NCI-H82 treated with DMSO at 0.1 percent for 48 hours (cell line): Measurements from ENCODE around the gene STAP2.

ENCODE experiments used
- DNase-seq: peaks from one replicate; lab custom pipeline; 2025; ENCODE audit not compliant: unreplicated experiment; lab: John Stamatoyannopoulos, UW

STAP2 gene

DNA sequence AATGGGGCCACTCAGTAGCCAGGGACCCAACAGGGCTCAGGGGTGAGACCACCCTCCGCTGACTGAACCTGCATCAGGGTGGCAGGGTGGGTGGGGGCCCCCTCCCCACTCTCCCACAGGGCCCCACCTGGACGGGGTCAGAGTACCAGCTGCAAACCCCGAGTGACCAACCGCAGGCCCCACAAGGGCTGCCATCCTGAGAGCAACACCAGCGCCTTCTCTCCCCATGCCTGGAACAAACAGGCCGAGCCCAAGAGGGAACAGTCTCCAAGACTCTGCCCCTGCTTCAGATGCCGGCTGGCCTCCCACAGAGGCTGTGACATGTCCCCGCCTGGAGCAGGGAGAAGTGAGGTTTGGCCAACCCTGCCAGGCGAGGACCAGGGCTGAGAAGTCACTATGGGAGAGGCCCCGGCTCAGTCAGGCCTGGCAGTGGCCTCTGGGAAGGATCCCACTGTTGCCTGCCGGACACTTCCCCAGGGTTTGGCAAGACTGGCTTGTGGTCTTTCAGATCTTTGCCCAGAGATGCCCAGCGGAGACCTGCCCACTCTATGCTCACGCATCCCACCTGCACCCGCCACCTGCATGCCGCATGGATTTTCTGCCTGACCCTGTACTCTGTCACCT lies 31.9 kb upstream of the STAP2 start:
- DNase-seq, result no peak

DNA sequence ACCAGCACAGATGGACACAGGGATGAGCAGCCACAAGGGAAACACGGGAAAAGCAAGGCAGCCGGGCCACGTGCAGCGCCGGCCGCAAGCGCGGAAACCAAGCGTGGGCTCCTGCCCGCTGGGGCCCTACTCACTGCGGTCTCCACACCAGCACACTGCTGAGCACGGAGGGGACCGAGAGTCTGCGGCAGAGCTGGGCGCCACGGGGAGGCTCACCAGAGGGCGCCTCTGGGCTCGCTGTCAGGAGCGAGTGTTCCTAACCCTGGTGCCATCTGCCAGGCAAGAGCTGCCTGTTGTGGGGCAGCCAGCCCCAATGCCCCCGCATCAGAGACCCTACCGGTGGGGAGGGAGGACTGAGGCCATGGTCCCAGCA lies 31.2 kb upstream of the STAP2 start:
- no peak for DNase-seq

GRCh38 chr19:4369109-4369887 lies 30.7 kb upstream of the STAP2 start:
- DNase-seq, result no peak

DNA sequence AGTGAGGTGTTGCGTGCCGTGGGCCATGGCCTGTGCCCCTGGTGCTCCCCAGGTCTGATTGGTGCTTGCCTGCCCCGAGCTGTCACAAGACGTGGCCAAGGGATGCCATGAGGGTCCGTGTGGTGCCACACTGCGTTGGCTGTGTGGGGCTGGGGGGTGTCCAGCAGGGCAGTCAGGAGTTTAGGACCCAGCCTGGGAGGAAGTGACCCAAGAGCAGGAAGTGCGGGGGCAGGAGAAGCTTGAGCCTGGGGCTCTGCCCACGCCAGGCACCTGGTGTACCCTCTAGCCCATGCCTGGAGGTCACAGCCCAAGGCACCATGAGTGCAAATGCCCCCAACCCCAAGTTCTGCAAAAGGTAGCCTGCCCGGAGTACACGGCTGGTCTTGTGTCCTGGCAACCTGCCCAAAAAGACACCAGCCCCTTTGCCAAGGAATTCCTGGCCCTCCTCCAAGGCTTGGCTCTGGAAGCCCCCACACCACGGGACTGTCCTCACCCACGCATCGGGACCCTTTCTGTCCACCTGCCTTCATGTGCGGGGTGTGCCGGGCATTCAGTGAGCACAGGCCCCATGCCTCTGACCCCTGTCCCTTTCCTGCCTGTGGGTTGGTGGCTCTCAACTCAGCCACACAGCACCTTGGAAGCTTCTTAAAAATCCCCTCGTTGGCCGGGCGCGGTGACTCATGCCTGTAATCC lies 29.6 kb upstream of the STAP2 start:
- no peak for DNase-seq

GRCh38 chr19:4367781-4368127 lies 29.1 kb upstream of the STAP2 start:
- no peak for DNase-seq

- no peak for DNase-seq
Observed at GRCh38 chr19:4367336-4367723, 28.7 kb upstream of the STAP2 start.

DNA sequence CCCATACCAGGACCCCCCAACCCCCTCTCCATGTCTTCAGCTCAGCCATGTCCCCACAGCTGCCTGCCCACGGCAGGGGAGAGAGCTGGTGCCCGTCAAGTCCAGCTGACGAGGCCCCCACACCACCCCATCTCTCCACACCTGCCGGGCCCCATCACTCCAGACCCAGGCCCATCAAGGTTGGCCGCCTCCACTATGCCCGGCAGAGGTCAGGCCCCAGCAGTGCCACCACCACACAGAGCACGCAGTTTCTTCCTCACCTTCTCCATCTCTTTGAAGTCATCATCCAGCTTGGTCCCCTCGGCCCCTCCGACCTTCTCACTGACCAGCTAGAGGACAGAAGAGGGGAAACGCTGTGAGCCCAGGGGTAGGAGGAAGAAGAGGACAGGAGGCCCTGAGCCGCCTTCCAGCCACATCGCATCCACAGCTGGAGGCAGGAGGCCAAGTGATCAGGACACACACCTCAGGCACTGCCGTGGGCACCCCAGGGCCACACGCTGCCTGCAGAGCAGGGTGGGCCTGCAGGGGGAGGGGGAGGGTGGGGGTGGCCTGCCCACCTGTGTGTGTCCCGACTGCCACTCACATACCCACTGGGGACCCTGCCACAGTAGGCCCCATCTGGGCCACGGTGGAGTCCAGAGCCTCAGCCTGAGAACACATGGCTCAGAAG lies 28.2 kb upstream of the STAP2 start:
- no peak for DNase-seq

DNA sequence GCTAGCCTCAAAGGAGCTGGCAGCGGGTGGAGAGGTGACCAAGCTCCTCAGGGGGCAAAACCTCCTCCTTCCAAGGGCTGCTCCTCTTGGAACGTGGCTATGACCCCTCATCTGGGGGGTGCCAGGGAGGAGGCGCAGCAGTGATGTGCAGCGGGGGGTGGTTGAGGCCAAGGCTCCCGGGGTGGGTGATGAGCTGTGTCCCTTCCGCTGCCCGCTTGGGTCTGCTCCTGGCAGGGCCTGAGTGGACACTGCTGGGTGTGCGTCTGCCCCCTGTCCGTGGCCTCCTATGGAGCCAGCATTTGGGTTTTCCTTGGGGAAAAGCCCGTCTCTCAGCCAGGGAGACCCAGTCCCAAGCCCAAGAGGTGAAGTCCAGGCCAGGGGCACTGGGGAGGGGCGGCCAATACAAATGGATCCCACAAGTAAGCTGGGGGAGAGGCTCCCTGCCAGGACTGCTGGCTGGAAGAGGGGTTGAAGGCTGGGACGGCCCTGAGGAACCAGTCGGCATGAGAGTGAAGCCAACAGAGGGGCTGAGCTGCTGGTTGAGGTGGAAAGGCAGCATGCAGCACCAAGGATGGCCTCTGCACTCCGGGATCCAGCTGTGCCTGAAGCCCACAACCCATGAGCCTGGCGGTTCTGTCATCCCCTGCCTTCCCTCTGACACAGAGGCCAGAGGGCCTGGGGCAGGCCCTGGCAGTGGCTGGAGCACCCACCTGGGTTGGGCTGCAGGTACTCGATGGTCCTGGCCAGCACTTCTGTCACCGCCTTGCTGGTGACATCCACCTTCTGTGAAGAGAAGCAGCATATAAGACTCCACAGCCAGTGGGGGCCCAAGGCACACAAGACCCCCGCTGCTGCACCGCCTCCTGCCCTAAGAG lies 27.4 kb upstream of the STAP2 start:
- DNase-seq, result no peak

DNA sequence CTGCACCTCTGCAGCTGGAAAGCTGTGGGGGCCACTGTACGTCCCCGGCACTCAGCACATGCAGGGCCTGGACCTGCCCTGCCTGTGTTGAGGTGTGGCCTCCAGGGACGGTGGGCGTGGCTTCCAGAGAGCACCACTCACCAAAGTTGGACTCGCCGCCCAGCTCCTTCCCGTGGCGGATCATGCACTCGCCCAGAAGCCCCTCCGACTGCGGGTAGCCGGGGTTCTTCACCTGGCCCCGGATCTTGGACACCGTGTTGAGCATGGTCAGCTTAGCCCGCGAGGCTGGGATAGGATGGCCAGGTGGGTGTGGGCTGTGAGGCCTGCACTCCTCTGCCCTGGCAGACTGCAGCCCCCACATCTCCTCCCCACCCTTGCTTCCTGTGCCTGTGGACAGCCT lies 26.7 kb upstream of the STAP2 start:
- DNase-seq, result no peak

GRCh38 chr19:4363571-4364304 lies 25.1 kb upstream of the STAP2 start:
- no peak for DNase-seq

DNA sequence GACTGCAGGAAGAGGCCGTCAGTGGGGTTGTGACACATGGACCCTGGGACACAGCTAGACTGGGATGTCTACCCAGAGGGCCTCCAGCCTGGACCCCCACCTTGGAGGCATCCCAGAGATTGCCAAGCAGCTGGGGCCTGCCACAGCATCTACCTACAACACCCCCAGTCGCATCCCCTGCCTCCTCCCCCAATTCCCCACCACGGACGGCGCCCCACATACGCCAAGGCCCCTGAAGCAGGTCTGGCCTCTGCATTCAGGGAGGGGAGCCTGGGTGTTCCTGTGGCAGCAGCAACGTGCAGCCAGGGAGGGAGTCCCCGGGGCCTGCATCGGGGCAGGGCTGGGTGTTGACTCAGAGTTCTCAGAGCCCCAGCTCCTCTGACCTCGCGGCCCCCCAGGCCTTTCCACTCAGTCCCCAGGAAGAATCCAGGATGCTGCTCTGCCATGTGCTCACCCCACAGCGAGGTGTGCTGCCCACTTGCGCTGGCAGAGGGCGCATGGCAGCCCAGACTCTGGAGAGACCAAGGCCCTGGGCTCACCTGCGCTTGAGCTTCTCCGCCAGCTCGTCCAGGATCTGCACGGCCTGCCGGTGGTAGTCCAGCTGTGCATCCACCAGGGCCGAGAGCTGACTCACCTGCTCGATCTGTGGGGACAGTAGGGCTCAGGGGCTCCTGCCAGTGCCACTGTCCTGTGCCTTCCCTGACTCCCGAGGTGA lies 24.4 kb upstream of the STAP2 start:
- DNase-seq, result no peak

- no peak for DNase-seq
Observed at GRCh38 chr19:4362101-4362828, 23.6 kb upstream of the STAP2 start.

- DNase-seq, result no peak
Observed at GRCh38 chr19:4361152-4362046, 22.8 kb upstream of the STAP2 start.

DNA sequence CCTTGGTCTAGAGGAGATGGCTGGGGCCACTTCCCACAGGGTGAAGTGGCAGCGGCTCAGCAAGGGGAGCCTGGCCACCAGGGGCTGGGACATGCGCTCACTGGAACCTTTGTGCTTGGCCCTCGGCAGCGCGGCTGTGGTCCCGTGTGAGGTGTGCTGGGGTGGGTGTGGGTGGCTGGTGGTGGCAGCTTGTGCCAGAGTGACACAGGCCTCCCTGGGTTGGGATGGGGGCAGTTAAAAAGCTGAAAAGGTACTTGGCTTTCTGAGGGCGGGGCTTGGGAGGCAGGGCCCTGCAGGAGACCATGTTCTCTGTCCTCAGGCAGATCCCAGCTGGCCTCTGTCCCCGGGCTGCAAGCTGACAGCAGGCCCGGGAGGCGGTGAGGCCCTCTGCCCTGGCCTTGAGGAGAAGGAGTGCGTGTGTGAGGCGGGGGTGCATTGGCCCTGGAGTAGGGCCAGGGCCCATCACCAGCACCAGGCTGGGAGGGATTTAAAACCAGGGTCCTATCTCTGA lies 22.1 kb upstream of the STAP2 start:
- DNase-seq, result no peak

DNA sequence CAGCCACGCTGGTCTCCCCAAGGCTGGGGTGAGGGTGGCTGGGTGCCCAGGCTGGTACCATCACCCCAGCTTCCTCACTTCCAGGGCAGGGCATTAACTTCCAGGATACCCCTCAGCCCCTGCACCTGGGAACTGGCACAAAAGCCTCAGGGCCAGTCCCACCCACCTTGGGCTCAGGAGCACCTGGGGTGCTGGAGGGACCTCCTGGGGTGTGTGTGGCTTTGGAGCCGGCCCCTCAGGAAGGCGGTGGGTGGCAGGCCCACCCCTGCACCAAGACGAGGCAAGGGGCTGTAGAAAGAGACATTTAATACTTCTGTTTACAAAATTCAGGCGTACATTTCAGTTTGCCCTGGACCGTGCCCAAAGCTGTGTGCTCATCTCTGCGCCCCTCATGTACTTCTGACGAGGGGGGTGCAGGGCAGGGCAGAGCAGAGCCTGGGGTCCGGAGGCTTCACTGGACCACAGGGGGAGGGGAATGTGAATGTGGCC lies 21.5 kb upstream of the STAP2 start:
- DNase-seq, result no peak

DNA sequence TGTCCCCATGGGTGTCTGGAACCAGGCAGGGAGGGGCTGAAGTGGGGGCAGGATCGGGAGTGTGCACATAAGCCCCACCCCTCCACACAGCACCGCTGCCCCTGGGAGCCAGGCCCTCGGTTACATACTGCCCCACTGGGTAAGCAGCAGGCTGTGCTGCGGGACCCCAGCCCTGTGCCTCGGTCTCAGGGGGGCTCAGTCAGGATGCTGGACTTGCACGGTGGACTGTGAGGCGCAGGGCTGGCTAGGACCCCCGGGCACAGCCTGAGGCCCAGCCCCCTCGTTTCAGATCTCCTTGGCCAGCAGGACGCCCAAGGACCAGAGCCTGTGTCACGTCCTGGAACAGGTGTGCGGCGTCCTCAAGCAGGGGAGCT lies 21.0 kb upstream of the STAP2 start:
- no peak for DNase-seq

GRCh38 chr19:4358709-4359626 lies 20.3 kb upstream of the STAP2 start:
- no peak for DNase-seq
